NCI-H187 treated with DMSO at 0.1 percent for 48 hours (cell line): ENCODE data around the gene FMN1.

ENCODE experiments used
- DNase-seq: peaks from one replicate; lab custom pipeline; 2025; lab: John Stamatoyannopoulos, UW

FMN1 gene

GRCh38 chr15:32718821-32719716 lies 475.4 kb downstream of the FMN1 start:
- DNase-seq = no peak

- DNase-seq = no peak
These were observed 476.2 kb downstream of the FMN1 start for GRCh38 chr15:32718227-32718820.

GRCh38 chr15:32717426-32718226 lies 476.9 kb downstream of the FMN1 start, which contains the start of gene GREM1:
Gene GREM1, plus strand, starts transcription at chr15:32718004. Its CDS starts 12,687 bp downstream, at chr15:32730691.
- DNase-seq = no peak

GRCh38 chr15:32716915-32717425 lies 477.5 kb downstream of the FMN1 start:
- no peak for DNase-seq

- DNase-seq = no peak
These were observed 478.1 kb downstream of the FMN1 start for GRCh38 chr15:32716216-32716914.
